Psoas muscle (tissue), 8 donors: Measurements from ENCODE around the gene COL13A1. TPM values are rescaled to one million over a fixed set of nuclear protein-coding genes. Genes with fewer than 3 reads are reported as not detected.

Source experiments
- ATAC-seq, 4 donors: fragments of 200-7000 bp; cut with Tn5 transposase; one replicate each; pipeline ENCODE4 v1.9.1; 2020; ENCODE audit warnings: moderate library complexity in 3 of 4, mild to moderate bottlenecking in 2 of 4
- DNase-seq, 2 donors: peaks; one replicate each; pipeline ENCODE4 v3.0.0-alpha.2; 2020
- H3K27ac ChIP-seq: fragments of 200-600 bp; one replicate; pipeline ENCODE4 v1.8.0; 2022
- H3K27me3 ChIP-seq, 3 donors: fragments of 200-600 bp in 1 of 3; one replicate each; pipeline versions ENCODE4 v1.6.1 to v1.8.0; 2013 to 2022; ENCODE audit warnings: low read length in 2 of 3, mild to moderate bottlenecking in 2 of 3, moderate library complexity in 1 of 3; ENCODE audit not compliant: insufficient read depth in 3 of 3
- H3K36me3 ChIP-seq, 2 donors: fragments of 200-600 bp in 1 of 2; one replicate each; pipeline versions ENCODE4 v1.6.1 to v1.8.0; 2013 to 2022; ENCODE audit warnings: low read depth in 1 of 2, mild to moderate bottlenecking in 1 of 2, moderate library complexity in 1 of 2; ENCODE audit not compliant: insufficient read depth in 1 of 2
- H3K4me1 ChIP-seq: fragments of 200-600 bp; one replicate; pipeline ENCODE4 v1.8.0; 2022
- H3K4me3 ChIP-seq: fragments of 200-600 bp; one replicate; pipeline ENCODE4 v1.8.0; 2022; ENCODE audit warnings: mild to moderate bottlenecking
- H3K9me3 ChIP-seq: fragments of 200-600 bp; one replicate; pipeline ENCODE4 v1.8.0; 2022
- WGBS, 3 donors: extraction: QIAGEN DNeasy Blood & Tissue Kit; methylation state at CpG; one replicate each; pipeline versions ENCODE4 v1.1.6 to v1.1.7; 2013; 5-methylcytosine and 5-hydroxymethylcytosine counted together
- intact Hi-C, 2 donors: fragments of 100-400 bp; cut with DNase I; formaldehyde crosslinking; loops; one replicate each; pipeline versions ENCODE4 v1.11.0 to v1.14.2; 2022
- polyA plus RNA-seq, 3 donors: library from polyadenylated mRNA; stranded (reverse); fragments of 200-250 nt; gene quantifications; one replicate each; pipeline ENCODE4 v1.2.3, GENCODE V29; 2013
- total RNA-seq, 4 donors: library from RNA; stranded (reverse); fragmentation: NEBNext Ultra II Directional in 2 of 4; extraction: Animal tissue kit (Norgen Biotek cat#: 25700) in 2 of 4; gene quantifications; one replicate each; pipeline versions ENCODE4 v1.2.1 to v1.2.4, GENCODE V29; 2021 to 2023
- TF ChIP-seq, protein P1 (sequence below): fragments of 200-600 bp; IDR thresholded peaks from one replicate; pipeline ENCODE4 v1.8.0; 2022; ENCODE audit warnings: antibody characterized with exemption
- donor health status: healthy with polysubstance abuse.
- donor health status: DM: no; HTN: no; CAD: no; lungs with moderate emphysema.
- donor health status: Bipolar disorder and iron deficiency.
- donor health status: healthy.
- donor health status: DM: yes; HTN: yes; CAD: no.
- donor health status: DM: no; HTN: no; CAD: no.
- donor health status: DM: no; HTN: no; CAD: no.
- donor health status: DM: yes; HTN: yes; CAD: no.

Gene COL13A1
- total and polyA plus RNA-seq, 7 donors, result 0.35 to 10.7 (median 2.6) TPM

DNA sequence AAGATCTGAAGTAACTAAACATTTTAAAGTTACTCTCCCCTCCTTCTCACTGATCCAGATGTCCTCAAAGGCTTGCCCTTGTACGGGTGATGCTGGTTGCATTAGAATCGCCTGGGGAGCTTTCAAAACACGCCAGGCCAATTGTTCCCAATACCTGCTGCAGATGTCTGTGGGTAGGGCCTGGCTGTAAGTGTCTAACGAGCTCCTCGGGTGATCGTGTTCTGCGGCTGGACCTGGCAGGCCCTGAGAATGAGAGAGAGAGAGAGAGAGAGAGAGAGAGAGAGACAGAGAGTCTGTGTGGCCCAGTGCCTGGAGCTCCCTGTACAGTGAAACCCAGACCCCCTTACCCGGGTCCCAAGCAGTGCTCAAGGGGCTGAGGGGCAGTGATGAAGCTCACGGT, 8.4 kb downstream of the COL13A1 start:
- TF ChIP-seq, protein P1, sequence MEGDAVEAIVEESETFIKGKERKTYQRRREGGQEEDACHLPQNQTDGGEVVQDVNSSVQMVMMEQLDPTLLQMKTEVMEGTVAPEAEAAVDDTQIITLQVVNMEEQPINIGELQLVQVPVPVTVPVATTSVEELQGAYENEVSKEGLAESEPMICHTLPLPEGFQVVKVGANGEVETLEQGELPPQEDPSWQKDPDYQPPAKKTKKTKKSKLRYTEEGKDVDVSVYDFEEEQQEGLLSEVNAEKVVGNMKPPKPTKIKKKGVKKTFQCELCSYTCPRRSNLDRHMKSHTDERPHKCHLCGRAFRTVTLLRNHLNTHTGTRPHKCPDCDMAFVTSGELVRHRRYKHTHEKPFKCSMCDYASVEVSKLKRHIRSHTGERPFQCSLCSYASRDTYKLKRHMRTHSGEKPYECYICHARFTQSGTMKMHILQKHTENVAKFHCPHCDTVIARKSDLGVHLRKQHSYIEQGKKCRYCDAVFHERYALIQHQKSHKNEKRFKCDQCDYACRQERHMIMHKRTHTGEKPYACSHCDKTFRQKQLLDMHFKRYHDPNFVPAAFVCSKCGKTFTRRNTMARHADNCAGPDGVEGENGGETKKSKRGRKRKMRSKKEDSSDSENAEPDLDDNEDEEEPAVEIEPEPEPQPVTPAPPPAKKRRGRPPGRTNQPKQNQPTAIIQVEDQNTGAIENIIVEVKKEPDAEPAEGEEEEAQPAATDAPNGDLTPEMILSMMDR, result no peak
- no peak for ATAC-seq
- Histone ChIP-seq H3K27me3 (no peaks in the 10 kb centered on the region), H3K4me3 (no peak overlapping the region), H3K27ac (no peak overlapping the region), H3K9me3 (no peaks in the 10 kb centered on the region), H3K36me3 (no peaks in the 10 kb centered on the region), H3K4me1 (peaks cover 19% of the 10 kb centered on the region)
- no peak for DNase-seq
- 76 to 90% (median 89%) methylated on average over 9 of the region's 9 CpGs for WGBS, 3 donors
- intact Hi-C loops, result no loop called here

DNA sequence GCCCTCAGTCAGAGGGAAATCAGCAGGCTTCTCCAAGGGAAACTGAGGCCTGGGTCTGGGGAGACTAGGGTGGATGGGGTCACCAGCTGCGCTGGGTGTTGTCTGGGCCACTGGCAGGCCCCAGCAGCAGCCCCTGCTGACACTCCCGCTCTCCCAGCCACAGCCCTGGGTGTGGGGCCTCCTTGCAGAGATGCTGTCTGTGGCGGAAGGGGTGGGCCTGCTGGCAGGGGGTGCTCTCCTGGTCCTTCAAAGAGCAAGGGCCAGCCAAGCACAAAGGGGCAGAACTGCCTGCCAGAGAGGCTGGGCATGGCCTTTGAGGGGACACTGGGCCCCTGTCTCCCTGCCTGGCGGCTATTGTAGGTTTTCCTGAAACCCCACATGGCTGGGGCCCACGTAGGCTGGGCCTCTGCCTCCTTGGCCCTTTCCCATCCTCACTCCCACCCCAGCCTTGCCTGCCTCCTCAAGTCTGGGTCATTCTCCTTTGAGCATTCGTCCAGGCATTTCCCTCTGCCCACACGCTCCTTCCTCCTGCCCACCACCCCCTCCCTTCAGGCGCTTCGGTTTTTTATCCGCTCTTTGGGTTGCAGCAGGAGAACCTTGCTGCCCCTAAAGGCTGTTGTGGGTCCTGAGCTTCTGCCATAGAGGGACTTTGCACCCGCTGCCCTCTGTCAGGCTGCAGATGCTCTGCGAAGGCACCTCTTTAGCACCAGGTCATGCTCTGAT, 9.1 kb downstream of the COL13A1 start:
- no peak for DNase-seq
- Histone ChIP-seq H3K36me3 (no peaks in the 10 kb centered on the region), H3K9me3 (no peaks in the 10 kb centered on the region), H3K27me3 (no peaks in the 10 kb centered on the region), H3K4me3 (no peak overlapping the region), H3K27ac (no peak overlapping the region), H3K4me1 (peaks cover 19% of the 10 kb centered on the region)
- intact Hi-C loops, result no loop called here
- TF ChIP-seq, protein P1, result no peak
- 85 to 93% (median 91%) methylated on average over 12 of the region's 12 CpGs for WGBS, 3 donors
- no peak for ATAC-seq

DNA sequence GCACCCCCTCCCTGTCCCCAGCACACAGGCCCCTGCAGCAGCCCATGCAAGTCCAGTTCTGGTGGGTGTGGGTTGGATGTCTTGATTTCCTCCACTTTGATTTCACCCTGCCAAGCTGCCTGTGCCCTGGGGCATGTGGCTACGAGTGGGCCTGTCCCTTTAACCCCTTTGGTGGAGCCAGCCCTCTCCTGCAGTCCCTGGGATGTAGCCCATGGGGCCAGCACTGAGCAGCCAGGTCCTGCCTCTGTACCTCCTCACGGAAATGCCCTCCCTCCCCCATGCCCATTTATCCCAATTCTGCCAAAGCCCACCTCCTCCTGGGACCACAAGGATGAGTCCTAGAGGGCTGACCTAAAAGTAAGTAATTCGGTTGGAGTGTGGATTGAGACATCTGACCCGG, 11.9 kb downstream of the COL13A1 start:
- intact Hi-C loops, result no loop called here
- H3K36me3 ChIP-seq, result no peaks in the 10 kb centered on the region
- DNase-seq (no peak), ATAC-seq (peak in 1 of 4 donors; percentile 6)
- no peaks in the 10 kb centered on the region for H3K27me3 ChIP-seq
- no peak overlapping the region for H3K27ac ChIP-seq
- no peaks in the 10 kb centered on the region for H3K9me3 ChIP-seq
- WGBS, 3 donors, result 43 to 65% (median 49%) methylated on average over 4 of the region's 4 CpGs
- H3K4me1 ChIP-seq, result peaks cover 19% of the 10 kb centered on the region
- TF ChIP-seq, protein P1, result no peak
- no peak overlapping the region for H3K4me3 ChIP-seq

DNA sequence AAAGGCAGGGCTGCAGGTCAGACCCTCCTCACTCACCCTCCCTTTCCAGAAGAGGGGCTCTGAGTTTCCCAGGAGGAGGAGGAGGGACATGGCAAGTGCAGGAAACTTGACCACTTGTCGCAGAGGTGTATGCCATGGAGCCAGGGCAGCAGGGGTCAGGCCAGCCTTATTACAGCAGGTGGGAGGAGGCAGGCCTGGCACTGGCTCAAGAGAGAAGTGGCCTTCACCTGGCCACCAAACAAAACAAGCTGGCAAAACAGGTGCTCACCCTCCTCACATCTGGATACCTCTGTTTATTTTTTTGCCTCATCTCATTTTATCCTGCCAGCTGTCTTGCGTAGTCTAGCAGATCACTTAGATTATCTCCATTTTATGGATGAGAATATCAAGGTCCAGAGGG, 12.5 kb downstream of the COL13A1 start:
- Histone ChIP-seq H3K4me1 (peaks cover 19% of the 10 kb centered on the region), H3K36me3 (no peaks in the 10 kb centered on the region), H3K27ac (no peak overlapping the region), H3K27me3 (no peaks in the 10 kb centered on the region), H3K9me3 (no peaks in the 10 kb centered on the region), H3K4me3 (no peak overlapping the region)
- ATAC-seq, result peak in 3 of 4 donors; percentile 32 to 45 (median 38)
- no peak for DNase-seq
- intact Hi-C loops, result no loop called here
- TF ChIP-seq, protein P1, result no peak
- WGBS, 3 donors, result 73 to 84% (median 74%) methylated on average over 2 of the region's 2 CpGs

- ATAC-seq (peak; percentile 33 to 71 (median 40)), DNase-seq (no peak)
- Histone ChIP-seq H3K27ac (no peak overlapping the region), H3K4me3 (no peak overlapping the region), H3K36me3 (no peaks in the 10 kb centered on the region), H3K9me3 (no peaks in the 10 kb centered on the region), H3K4me1 (peaks cover 19% of the 10 kb centered on the region), H3K27me3 (no peaks in the 10 kb centered on the region)
- 26 to 40% (median 34%) methylated on average over 6 of the region's 6 CpGs for WGBS, 3 donors
- TF ChIP-seq, protein P1, result no peak
- intact Hi-C loops, result no loop called here
These were observed 13.4 kb downstream of the COL13A1 start for GRCh38 chr10:69815104-69815503.
